Gastrocnemius medialis (tissue), 4 donors: ENCODE data around the gene BANK1. TPM values are rescaled to one million over a fixed set of nuclear protein-coding genes. Genes with fewer than 3 reads are reported as not detected.

Source experiments
- ATAC-seq, 2 donors: fragments of 150-250 bp; one replicate each; pipeline ENCODE4 v1.9.1; 2016
- DNase-seq, 2 donors: peaks; one replicate each; pipeline ENCODE4 v3.0.0-alpha.2; 2019
- H3K27ac ChIP-seq, 4 donors: fragments of 200-600 bp; sonication (generic); 1 replicate in 1 of 4; 2 replicates in 3 of 4; pipeline ENCODE4 v1.5.1; 2016 to 2018; ENCODE audit warnings: mild to moderate bottlenecking in 2 of 4, moderate library complexity in 1 of 4
- H3K27me3 ChIP-seq, 3 donors: fragments of 200-600 bp; sonication (generic) in 2 of 3; 1 replicate in 1 of 3; 2 replicates in 2 of 3; pipeline versions ENCODE4 v1.5.1 to v1.6.0; 2016 to 2019; ENCODE audit warnings: mild to moderate bottlenecking in 1 of 3, moderate library complexity in 1 of 3
- H3K36me3 ChIP-seq, 2 donors: fragments of 200-600 bp; sonication (generic) in 1 of 2; one replicate each; pipeline ENCODE4 v1.5.1; 2017 to 2018
- H3K4me1 ChIP-seq, 2 donors: fragments of 200-600 bp; sonication (generic) in 1 of 2; one replicate each; pipeline ENCODE4 v1.5.1; 2016 to 2017; ENCODE audit warnings: mild to moderate bottlenecking in 2 of 2
- H3K4me3 ChIP-seq, 4 donors: fragments of 200-600 bp; sonication (generic) in 3 of 4; 1 replicate in 1 of 4; 2 replicates in 3 of 4; pipeline ENCODE4 v1.5.1; 2016 to 2019; ENCODE audit warnings: mild to moderate bottlenecking in 2 of 4
- H3K9me3 ChIP-seq, 3 donors: fragments of 200-600 bp; sonication (generic) in 2 of 3; 1 replicate in 1 of 3; 2 replicates in 2 of 3; pipeline ENCODE4 v1.5.1; 2016 to 2019
- POLR2A ChIP-seq, 2 donors: fragments of 450-650 bp; IDR thresholded peaks; one replicate each; pipeline ENCODE4 v1.6.1; 2017; ENCODE audit warnings: antibody characterized with exemption in 2 of 2, mild to moderate bottlenecking in 2 of 2, moderate library complexity in 2 of 2
- in situ Hi-C, 4 donors: fragments of 200-750 bp; cut with MboI; loops; one replicate each; pipeline versions ENCODE4 v1.15.0 to v1.8.0; 2017; ENCODE audit warnings: low sequenced_read_pairs in 4 of 4
- intact Hi-C: fragments of 100-400 bp; cut with DNase I; formaldehyde crosslinking; loops from one replicate; pipeline ENCODE4 v1.15.1; 2023; ENCODE audit warnings: low total_unique reads
- total RNA-seq, 4 donors: library from RNA; depleted of rRNA; stranded (reverse); fragments of >200 nt; gene quantifications; one replicate each; pipeline versions ENCODE4 v1.1.0 to v1.2.3, GENCODE V29; 2016
- TF ChIP-seq, protein P1 (sequence below), 5 experiments: fragments of 450-650 bp in 3 of 5; fragments of 200-600 bp in 2 of 5; sonication (generic) in 2 of 5; IDR thresholded peaks in 4 of 5; conservative IDR thresholded peaks in 1 of 5; 1 replicate in 4 of 5; 2 replicates in 1 of 5; pipeline ENCODE4 v1.5.1; 2016 to 2019; ENCODE audit warnings: antibody characterized with exemption in 5 of 5, mild to moderate bottlenecking in 3 of 5, moderate library complexity in 3 of 5

Gene BANK1
- total RNA-seq, 4 donors from 2014 or later, result 0.10 to 0.91 (median 0.26) TPM

DNA sequence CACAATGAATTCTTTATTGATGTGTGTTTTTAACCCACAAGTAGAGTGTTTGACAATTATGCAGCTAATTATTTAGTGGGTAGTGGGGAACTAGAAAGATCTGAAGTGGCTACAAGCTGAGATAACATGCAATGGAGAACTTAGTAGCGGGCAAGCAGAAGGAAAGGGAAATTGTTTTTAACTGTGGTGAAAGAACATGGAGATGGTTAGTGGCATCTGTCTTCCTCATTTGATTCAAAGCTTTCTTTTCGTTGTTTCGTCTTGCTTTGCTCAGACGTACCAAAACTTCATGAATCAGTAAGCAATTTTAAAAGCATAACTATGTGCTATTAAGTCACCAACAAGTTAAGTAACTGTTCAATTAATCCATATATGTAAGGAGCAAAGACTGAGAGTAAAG is 169.9 kb downstream of the BANK1 start:
- H3K4me1 ChIP-seq, result no peaks in the 10 kb centered on the region
- H3K27me3 ChIP-seq, result no peaks in the 10 kb centered on the region
- TF ChIP-seq, protein P1, sequence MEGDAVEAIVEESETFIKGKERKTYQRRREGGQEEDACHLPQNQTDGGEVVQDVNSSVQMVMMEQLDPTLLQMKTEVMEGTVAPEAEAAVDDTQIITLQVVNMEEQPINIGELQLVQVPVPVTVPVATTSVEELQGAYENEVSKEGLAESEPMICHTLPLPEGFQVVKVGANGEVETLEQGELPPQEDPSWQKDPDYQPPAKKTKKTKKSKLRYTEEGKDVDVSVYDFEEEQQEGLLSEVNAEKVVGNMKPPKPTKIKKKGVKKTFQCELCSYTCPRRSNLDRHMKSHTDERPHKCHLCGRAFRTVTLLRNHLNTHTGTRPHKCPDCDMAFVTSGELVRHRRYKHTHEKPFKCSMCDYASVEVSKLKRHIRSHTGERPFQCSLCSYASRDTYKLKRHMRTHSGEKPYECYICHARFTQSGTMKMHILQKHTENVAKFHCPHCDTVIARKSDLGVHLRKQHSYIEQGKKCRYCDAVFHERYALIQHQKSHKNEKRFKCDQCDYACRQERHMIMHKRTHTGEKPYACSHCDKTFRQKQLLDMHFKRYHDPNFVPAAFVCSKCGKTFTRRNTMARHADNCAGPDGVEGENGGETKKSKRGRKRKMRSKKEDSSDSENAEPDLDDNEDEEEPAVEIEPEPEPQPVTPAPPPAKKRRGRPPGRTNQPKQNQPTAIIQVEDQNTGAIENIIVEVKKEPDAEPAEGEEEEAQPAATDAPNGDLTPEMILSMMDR (IDR thresholded peaks at IDR 0.05 in 4 of 5, conservative IDR thresholded peaks at IDR 0.05 in 1 of 5), result no peak
- TF ChIP-seq POLR2A (IDR thresholded peaks at IDR 0.05), result no peak
- ATAC-seq, result no peak
- H3K4me3 ChIP-seq, result no peak overlapping the region
- no peak for DNase-seq
- no peaks in the 10 kb centered on the region for H3K9me3 ChIP-seq
- H3K27ac ChIP-seq, result no peak overlapping the region
- in situ Hi-C loops (no loop called here), intact Hi-C loops (no loop called here)
- no peaks in the 10 kb centered on the region for H3K36me3 ChIP-seq

DNA sequence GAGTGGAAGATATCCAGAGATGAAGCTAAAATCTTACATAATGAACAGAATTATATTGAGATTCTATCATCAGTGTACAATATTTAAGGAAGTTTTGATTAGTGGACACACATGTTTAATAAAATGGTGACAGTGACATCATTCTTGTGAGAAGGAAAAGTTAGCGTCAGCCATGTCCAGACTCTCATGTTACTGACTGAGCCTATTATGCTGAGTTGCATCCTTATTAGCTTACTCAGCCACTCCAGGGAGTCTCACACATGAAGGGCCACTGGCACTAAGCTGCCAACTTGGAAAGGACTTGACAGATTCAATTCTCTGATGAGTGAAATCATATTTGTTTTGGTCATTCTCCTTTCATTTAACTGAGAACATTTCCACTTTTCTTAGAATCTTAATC is 170.6 kb downstream of the BANK1 start:
- TF ChIP-seq, protein P1 (IDR thresholded peaks at IDR 0.05 in 4 of 5, conservative IDR thresholded peaks at IDR 0.05 in 1 of 5), result no peak
- TF ChIP-seq POLR2A (IDR thresholded peaks at IDR 0.05), result no peak
- Histone ChIP-seq H3K4me1 (no peaks in the 10 kb centered on the region), H3K9me3 (no peaks in the 10 kb centered on the region), H3K4me3 (no peak overlapping the region), H3K27ac (no peak overlapping the region), H3K36me3 (no peaks in the 10 kb centered on the region), H3K27me3 (no peaks in the 10 kb centered on the region)
- intact Hi-C loops (no loop called here), in situ Hi-C loops (no loop called here)
- DNase-seq, result no peak
- ATAC-seq, result no peak

DNA sequence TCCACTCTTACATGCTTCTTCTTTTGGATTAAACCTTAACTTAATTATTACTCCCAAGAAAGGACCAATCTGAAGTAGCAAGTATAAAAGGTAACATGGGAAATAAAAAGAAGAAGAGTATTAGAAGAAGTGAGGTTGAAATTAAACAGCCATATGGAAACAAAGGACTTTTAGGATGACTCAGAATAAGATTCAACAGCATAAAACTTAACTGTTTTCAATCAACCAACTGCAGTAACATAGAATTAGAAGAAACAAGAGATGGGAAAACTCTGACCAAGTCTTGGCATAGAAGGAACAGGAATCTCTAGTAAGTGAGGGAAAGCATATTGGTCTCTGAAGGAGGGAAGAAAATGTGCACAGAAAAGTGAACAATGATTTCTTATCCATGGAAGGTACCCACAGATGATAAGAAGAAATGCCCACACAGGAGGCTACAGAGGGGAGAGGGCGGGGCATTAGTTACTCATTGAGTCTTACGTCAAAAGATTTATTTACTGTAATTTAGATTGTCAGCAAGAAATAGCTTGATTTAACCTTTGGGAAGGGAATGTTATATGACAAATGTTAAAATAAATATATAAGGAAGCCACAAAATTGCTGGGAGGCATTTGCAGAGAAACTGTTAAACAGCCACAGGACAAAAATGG is 177.3 kb downstream of the BANK1 start:
- H3K4me3 ChIP-seq, result no peak overlapping the region
- H3K4me1 ChIP-seq, result no peaks in the 10 kb centered on the region
- TF ChIP-seq POLR2A (IDR thresholded peaks at IDR 0.05), result no peak
- TF ChIP-seq, protein P1 (IDR thresholded peaks at IDR 0.05 in 4 of 5, conservative IDR thresholded peaks at IDR 0.05 in 1 of 5), result no peak
- no peaks in the 10 kb centered on the region for H3K9me3 ChIP-seq
- in situ Hi-C loops, result no loop called here
- ATAC-seq (no peak), DNase-seq (no peak)
- H3K27ac ChIP-seq, result no peak overlapping the region
- intact Hi-C loops, result no loop called here
- no peaks in the 10 kb centered on the region for H3K36me3 ChIP-seq
- no peaks in the 10 kb centered on the region for H3K27me3 ChIP-seq

DNA sequence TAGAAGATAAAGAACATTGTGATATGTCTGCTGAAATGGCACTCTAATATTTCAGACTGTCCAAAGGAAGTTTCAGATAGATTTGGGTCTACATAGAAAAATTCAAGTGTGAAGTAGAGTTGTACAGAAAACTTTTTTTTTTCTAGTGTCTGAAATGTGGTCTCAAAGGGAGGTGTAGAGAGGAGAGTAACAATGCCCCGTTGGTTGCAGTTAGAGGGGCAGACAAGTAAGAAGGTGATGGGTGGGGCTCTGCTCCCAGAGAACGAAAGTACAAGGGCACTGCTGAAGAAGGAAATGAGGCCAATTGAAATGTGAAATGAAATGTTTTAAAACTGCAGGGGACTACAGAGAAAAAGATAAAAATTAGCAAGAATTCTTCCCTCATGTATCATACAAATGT is 177.8 kb downstream of the BANK1 start:
- TF ChIP-seq, protein P1 (IDR thresholded peaks at IDR 0.05 in 4 of 5, conservative IDR thresholded peaks at IDR 0.05 in 1 of 5), result no peak
- no peak for TF ChIP-seq POLR2A (IDR thresholded peaks at IDR 0.05)
- intact Hi-C loops, result no loop called here
- in situ Hi-C loops, result no loop called here
- no peaks in the 10 kb centered on the region for H3K9me3 ChIP-seq
- no peak for ATAC-seq
- no peak overlapping the region for H3K4me3 ChIP-seq
- H3K27ac ChIP-seq, result no peak overlapping the region
- H3K27me3 ChIP-seq, result no peaks in the 10 kb centered on the region
- H3K36me3 ChIP-seq, result no peaks in the 10 kb centered on the region
- DNase-seq, result no peak
- no peaks in the 10 kb centered on the region for H3K4me1 ChIP-seq

DNA sequence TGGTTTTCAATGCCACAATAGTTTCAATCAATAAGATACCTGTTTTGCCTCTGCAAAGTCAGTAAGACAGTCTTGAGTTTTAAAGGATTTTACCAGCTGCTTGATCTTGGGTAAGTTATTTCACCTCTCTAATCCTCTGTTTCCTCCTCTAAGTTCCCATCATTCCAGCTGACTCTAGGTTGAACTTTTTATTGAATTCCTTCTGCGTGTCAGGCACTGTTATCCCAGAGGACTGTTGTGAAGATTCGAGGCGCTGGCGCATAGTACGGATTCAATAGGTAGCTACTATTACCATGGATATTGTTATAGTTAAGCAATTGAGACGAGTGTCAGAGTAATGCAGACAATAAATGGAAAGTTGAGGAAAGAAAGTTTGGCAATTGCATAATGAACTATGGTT is 179.4 kb downstream of the BANK1 start:
- Histone ChIP-seq H3K27ac (no peak overlapping the region), H3K4me3 (no peak overlapping the region), H3K9me3 (no peaks in the 10 kb centered on the region), H3K4me1 (no peaks in the 10 kb centered on the region), H3K36me3 (no peaks in the 10 kb centered on the region), H3K27me3 (no peaks in the 10 kb centered on the region)
- ATAC-seq (no peak), DNase-seq (no peak)
- TF ChIP-seq, protein P1 (IDR thresholded peaks at IDR 0.05 in 4 of 5, conservative IDR thresholded peaks at IDR 0.05 in 1 of 5), result no peak
- no peak for TF ChIP-seq POLR2A (IDR thresholded peaks at IDR 0.05)
- intact Hi-C loops (no loop called here), in situ Hi-C loops (no loop called here)
